ENCODE results near the gene DUSP16.

The DUSP16 gene

DNA sequence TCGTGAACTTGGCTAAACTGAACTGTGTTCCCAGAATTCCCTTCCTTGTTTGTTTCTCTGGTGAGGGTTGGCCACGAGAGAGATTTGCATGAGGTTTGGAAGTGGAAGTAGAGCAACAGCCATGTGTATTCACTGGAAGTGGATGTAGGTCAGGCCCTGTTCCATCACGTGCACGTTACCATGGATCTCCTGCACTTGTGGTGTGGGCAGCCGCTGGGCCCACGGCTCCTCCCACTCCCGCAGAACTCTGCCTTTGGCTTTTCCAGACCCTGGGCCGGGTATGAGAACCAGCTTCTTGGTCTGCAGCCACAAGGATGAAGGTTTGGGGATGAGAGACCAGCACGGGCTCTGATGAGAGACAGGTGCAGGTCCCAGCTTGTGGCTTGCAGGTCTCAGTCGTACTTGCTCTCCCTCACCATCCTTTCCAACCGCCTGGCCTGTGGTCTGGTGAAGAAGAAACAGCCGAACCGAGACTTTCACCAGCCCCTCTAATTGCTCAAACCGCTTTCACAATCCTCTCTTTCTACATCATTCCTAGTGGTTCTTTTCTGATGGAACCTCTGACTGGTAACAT, 94.9 kb downstream of the DUSP16 start:
- DNase-seq (ENCODE audit: low read depth in 2 of 2): no peak

DNA sequence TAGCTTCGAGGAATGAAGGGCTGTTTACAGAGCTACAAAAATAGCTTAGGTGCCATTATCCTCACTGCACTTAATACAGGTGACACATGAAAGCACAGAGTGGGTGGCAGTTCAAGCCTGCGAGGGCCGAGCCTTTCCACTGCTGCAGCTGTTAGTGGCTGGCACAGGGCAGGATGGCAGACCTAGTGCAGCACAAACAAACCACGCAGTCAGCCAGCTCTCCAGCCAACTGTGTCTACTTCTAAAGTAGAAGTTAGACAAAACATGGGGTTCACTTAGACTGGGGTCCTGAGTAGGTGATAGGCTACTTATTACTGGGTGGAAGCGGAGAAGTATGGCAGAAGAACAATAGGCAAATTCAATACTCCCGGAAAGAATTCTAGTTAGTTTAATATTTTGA, 95.4 kb downstream of the DUSP16 start:
- no peak for DNase-seq (ENCODE audit: low read depth in 2 of 2)

DNA sequence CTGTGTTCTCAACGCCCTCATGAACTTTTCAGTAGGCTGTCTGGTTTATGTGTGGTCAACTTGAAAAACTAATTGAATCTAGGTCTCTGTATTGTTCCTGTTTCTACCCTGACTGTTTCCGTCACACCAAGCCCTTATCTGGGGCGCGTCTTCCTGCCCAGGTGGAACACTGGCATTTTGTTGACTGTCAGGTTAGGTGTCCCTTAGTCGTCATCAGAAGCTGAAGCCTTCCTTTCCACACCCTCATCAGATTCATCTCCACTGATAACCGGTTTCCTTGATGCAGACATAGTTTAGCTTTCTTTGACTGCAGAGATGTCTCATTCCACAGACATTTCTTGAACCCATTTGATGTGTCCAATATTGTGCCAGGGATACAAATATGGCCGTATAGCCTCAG, 96.5 kb downstream of the DUSP16 start:
- DNase-seq (ENCODE audit: low read depth in 2 of 2): peak in 1 of 2 donors; percentile 39

DNA sequence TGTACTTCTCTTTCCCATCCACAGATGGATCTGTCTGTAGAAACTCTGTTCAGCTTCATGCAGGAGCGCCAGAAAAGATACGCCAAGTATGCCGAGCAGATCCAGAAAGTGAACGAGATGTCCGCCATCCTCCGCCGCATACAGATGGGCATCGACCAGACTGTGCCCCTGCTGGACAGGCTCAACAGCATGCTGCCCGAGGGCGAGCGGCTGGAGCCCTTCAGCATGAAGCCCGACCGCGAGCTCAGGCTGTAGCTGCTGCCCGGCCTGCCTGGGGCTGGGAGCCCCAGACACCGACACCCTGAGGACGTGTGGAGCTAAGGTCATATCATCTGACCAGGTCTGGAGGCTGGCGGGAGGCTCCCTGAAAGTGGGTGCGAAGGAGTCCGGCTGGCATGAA, 97.1 kb downstream of the DUSP16 start:
- no peak for DNase-seq (ENCODE audit: low read depth in 2 of 2)

DNA sequence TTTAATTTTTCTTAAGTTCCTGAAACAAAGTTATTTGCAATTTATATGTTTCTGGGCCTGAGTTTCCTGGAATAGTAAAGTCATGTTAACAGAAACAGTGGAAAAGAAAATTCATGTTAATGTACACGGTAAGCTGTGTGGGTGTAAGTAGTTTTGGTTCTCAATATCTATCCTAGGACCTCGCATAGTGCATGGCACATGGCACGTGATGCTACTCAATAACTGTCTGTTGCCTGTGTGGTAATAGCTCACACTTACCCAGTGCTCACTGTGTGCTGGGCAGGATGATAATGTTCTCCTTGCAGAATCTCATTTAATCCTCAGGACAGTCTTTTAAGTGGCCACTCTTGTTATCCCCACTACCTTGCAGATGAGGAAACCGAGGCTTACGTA, 100.7 kb downstream of the DUSP16 start:
- no peak for DNase-seq (ENCODE audit: low read depth in 2 of 2)

DNA sequence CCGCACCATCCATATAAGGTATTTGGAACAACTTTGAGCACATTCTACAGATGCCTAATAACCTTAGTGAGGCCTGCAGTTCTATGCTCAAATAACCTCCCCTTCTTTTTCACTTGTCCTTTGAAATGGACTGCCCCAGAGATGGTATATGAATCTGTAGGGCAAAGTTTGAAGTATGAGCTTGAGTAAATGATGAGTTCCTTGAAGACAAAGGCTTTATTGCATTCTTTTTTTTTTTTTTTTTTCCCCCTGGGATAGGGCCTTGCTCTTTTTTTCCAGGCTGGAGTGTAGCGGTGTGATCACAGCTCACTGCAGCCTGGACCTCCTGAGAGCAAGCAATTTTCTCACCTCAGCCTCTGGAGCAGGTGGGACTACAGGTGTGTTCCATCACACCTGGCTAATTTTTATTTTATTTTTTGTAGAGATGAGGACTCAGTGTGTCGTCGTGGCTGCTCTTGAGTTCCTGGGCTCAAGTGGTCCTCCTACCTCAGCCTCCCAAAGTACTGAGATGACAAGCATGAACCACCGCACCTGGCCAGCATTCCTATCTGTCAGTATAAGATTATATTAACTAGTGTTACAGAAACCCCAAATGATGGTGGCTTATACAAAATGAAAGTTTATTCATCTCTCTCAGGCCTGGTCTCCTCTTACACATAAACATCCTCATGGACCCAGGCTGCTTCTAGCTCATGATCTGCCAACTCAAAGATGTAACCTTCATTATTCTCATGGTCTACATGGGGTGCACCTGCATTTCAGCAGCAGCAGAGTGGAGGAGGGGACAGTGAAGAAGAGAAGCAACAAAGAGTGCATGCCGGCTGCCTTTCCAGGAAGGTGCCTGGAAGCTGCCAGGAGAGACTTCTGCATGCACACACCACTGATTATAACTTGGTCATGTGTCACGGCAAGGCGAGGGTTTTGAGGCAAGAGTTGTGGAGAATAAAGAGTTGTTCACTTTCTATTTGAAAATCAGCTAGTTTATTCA, 101.4 kb downstream of the DUSP16 start:
- DNase-seq (ENCODE audit: low read depth in 2 of 2): no peak

DNA sequence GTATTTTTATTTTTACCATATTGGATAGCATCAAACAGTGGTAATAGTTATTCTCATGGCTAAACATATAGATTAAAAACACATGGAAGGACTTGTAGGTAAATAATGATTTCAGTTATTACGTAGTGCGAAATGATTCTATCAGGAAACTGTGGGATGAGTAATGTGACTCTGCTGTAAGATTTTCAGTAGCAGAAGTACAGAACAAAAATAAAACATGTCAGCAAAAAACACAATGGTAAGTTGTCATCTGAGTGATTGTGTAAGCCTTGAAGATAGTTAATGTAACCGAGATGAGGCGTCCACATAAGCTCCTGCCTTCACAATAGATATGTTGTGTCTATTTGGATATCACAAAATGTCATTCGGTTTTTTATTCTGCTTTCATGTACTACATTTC, 106.0 kb downstream of the DUSP16 start:
- no peak for DNase-seq (ENCODE audit: low read depth in 2 of 2)

DNA sequence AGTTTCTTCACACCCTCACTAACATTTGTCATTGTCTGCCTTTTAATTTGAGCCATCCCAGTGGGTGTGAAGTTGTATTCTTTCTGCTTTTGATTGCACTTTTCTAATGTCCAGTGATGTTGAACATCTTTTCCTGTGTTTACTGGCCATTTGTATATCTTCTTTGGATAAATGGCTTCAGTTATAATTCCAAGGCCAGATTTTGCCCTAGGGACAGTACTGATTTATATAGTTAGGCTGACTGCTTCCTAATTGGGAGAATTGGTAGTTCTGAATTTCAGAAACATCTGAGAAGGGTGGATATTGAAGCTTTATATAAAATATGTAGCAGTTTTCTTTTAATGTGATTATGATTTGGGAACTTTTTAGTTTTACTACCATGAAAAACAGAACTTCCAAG, 108.3 kb downstream of the DUSP16 start:
- DNase-seq (ENCODE audit: low read depth in 2 of 2): no peak

DNA sequence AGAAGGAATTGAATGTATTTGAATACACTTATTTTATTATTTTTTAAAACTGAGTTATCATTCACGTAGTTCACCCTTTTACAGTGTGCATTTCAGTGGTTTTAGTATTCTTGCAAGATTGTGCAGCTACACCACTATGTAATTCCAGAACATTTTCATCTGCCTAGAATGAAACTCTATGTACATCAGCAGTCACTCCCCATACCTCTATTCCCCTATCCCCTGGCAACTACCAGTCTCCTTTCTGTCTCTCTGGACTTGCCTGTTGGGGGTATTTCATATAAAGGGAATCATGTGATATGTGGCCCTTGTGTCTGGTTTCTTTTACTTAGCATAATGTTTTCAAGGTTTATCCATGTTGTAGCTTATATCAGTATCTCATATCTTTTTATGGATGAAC, 109.0 kb downstream of the DUSP16 start:
- no peak for DNase-seq (ENCODE audit: low read depth in 2 of 2)

DNA sequence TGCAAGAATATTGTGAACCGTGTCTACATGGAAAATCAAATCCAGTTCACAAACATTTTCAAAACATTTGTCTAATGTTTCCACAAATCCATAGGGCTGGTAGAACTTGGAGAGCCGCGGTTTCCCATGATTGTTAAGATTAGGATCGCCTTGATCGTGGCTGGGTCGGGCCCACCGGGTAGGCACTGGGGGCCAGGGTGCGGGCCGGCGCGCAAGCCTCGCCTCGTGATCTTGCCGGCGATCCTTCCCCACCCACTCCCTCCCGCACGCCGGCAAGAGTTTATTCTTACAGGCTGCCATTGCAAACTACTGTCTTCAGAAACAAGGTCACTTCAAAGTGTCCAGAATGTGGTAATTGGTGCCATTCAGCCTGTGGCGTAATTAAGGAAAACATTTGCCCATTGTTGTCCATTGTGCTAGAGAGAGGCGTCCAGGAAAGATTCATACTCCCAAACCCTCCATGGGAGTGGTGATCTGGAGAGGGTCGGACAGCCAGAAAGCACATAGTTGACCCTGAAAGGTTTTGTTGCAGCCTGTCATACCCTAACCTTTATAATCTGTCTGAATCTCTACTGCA, 110.2 kb downstream of the DUSP16 start:
- DNase-seq (ENCODE audit: low read depth in 2 of 2): no peak

DNA sequence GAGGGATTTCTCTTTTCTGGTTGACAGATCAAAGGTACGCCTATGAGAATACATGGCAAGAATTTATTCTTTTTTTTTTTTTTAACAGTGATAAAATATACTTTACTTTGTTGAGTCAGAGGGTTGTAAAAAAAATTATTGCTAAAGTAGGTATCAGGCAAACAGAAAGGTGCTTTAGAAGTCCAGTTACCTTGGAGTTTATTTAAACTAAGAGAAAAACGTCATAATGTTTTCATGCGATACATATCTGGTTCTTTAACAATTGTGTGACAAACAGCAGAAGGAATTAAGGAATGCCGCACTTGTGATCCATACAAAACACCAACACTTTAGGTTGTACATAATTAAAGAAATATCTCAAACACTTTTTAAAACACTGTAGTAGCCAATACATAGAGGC, 111.6 kb downstream of the DUSP16 start:
- no peak for DNase-seq (ENCODE audit: low read depth in 2 of 2)

DNA sequence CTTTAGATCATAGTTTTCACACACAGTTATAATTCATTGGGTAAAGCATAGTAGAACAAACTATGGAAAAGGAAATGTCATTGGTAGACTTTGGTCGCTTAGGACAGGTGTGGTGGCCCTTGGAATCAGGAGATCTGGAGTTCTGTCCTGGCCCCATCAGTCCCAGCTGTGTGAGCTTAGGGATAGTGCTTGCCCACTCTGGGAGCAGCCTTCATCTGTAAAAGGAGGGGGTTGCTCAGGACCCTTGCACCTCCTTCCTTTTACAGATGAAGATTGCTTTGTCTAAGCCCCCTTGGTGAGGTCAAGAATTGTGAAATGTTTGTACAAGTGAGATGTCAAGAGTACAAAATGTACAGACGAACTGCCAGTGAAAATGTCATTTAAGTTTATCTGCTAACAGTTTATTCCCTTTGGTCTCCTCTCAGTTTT, 112.6 kb downstream of the DUSP16 start:
- no peak for DNase-seq (ENCODE audit: low read depth in 2 of 2)

DNA sequence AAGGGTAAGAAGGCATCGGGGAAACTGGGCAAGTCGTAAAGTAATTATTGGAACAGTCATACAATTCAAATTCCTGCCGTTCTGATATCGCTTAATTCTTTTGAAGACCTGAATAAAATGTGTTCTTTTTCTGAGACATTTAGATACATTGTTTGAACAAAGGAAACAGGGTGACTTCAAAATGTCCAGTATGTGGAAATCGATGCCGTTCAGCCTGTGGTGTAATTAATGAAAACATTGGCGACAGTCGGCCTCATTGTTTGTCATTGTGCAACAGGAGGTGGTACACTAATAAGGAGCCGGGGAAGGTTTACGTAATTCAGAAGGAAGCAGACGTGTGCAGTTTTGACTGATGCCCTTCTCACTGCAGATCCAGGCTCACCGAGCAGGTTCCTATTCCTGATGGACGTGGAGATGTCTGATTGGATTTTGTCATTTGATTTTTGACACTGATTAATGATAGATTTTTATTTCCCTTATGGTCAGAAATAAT, 113.1 kb downstream of the DUSP16 start:
- no peak for DNase-seq (ENCODE audit: low read depth in 2 of 2)

DNA sequence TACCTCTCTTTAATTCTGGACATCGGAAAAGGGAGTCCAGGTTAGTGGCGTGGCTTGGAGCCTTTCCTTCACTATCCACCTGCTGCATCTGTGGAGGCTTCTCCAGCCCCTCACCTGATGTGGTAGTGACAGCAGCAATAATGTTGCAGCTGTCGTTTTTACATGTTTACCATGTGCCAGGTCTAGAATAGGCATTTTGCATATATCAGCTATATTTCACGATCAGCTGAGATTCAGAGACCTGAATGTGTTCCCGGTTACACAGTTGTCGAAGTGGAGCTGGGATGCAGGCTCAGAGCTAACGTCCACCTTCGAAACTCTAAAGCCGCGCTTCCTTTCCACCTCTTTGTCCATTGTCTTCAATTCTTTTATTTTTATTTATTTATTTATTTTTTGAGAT, 114.8 kb downstream of the DUSP16 start:
- no peak for DNase-seq (ENCODE audit: low read depth in 2 of 2)

DNA sequence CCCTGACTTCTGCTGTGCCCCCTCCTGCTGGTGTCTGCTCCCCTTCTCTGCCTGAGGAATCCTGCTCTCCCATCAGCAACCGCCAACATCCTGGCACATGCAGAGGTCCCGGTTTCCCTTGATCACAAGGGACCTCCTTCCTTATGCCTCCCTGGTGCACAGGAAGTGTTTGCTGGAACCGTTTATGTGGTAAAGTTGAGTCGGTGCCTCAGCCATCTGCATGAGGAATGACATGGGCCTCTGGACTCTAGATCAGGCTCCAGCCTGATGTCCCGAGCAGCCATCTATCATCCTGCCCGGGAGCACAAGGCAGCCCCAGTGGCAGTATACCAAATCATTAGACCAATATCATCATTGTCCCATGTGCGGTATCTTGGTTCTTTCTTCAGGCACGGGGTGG, 115.4 kb downstream of the DUSP16 start:
- no peak for DNase-seq (ENCODE audit: low read depth in 2 of 2)

DNA sequence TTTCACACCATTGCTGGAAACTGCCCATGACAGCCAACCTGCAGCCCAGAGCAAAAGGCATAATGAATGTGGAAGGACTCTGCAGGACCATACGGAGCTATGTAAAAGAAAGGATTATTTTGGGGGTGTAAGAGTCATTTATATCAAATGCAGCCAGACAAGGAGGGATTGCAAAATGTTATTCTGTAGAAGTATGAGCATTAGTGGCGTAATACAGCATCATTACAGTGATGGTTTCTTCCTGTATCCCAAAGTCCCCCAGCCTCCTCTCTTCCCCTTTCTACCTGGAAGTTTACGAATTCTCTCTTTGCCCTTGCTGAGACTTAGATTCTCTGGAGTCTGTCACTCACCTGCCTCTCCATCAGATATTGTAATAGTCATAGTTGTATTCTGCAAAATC, 115.9 kb downstream of the DUSP16 start:
- no peak for DNase-seq (ENCODE audit: low read depth in 2 of 2)

DNA sequence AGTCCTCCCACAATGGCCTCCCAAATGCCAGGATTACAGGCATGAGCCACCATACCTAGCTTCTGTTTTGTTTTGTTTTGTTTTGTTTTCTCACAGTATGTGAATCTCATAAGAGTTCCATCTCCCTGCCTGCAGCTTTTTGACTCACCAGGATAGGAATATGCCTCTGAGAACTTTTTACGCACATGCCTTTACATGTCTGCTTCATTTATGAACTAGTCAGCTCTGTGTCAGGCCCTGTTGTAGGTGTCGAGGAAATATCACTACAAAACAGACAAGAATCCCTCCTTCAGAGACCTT, 116.8 kb downstream of the DUSP16 start:
- DNase-seq (ENCODE audit: low read depth in 2 of 2): no peak

DNA sequence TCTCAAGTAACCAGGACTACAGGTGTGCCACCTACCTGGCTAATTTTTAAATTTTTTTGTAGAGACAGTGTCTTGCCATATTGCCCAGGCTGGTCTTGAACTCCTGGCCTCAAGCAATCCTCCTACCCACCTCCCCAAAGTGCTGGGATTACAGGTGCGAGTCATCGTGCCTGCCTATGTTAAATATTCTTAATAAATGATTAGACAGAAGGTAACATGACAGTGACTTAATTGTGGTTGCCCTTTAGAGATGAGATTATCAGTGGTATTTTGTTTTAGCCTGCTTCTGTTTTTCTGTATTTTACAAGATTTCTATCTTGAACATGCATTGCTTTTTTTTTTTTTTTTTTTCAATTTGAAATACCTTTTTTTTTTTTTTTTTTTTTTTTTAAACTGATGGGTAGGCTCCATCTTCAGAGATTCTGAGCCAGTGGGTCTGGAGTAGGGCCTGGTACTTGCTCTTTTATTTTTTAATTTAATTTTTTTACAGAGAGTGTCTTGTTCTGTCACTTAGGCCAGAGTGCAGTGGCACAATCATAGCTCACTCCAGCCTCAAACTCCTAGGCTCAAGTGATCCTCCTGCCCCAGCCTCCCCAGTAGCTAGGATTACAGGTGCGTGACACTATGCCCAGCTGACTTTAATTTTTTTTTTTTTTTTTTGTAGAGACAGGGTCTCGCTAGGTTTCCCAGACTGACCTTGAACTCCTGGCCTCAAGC, 117.3 kb downstream of the DUSP16 start:
- no peak for DNase-seq (ENCODE audit: low read depth in 2 of 2)

DNA sequence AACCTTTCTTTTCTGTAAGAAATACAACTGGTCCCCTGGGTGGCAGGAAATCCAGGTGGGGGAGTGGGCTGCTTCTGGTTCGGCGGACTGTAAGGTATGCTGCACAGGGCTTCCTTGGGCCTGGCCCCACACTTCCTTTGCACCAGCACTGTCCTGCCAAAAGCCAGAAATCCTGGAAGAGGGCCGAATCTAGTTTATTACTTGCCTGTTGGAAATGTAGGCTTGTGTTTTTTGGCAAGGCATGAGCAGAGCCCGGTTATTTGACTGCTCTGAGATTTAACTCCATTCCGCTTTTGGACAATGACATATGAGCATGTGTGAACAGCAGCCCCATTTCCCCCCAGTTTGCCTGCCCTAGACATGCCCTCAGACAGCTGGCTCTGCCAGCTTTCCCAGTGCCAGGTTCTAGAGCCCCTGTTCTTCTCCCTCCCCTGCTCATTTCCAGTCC, 119.2 kb downstream of the DUSP16 start:
- no peak for DNase-seq (ENCODE audit: low read depth in 2 of 2)

DNA sequence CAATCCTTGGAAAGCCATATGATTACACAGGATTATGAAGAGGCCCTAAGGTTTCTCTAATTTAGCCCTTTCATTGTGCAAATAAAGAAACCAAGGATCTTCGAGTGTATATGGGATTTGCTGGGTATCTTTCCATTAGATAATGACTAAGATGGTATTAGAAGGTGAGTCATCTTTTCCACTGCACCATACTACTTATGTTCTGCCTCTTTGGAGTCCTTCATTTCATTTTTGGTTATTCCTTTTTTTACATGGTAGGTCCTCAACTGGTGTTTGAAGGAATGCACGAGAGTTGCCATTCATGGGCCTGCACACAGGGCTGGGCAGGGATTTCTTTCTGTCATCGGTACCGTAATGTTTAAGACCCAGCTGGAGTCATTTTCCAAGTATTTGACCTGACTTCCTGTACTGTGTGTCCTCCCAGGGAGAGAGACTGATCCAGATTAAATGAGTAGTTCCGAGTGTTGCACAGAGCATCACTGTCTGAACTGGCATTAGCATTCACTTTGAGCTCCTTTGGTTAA, 120.1 kb downstream of the DUSP16 start:
- no peak for DNase-seq (ENCODE audit: low read depth in 2 of 2)

DNA sequence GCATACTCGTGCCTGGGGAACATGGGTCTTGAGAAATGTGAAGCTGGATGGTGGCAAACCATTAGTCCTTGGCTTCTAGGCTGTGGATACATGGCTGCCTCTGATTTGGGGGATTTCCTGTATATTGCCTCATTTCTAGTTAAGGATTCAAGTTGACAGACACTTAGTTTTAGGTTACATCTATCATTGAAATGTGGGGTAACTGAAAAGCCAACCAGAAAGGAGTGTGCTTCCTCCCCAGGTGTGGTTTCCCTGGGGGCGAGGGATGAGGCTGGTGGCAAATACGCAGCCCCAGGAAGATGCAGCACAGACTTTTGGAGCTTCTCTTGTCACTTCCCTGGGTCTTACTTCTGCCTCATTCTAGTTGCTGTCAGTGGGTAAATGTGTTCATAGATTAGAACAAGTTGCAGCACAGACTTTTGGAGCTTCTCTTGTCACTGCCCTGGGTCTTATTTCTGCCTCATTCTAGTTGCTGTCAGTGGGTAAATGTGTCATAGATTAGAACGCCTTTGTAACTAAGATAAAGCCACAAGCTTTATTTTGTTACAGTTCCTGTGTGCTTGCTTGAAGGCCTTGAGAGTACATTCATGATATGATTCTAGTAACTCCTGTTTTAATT, 120.7 kb downstream of the DUSP16 start:
- peak in 1 of 2 donors; percentile 14 for DNase-seq (ENCODE audit: low read depth in 2 of 2)

DNA sequence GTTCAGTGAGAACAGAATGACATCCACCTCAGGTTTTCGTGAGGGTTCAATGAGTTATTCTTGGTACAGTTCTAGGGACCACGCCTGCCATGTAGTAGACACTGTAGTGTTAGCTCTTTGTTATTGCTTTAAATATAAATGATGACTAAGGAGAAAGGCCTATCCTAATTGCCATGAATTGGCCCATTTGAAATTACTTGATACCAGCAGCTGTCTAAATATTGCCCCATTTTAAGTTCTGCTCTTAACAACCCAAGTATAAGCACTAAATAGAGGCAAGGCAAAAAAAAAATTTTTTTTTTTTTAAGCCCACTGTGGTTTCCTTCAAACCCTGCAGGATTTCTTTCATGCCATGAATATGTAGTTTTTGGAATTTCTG, 121.2 kb downstream of the DUSP16 start:
- DNase-seq (ENCODE audit: low read depth in 2 of 2): no peak
